Neural cell (in vitro differentiated cells): ENCODE data around the gene STPG2. TPM values are rescaled to one million over a fixed set of nuclear protein-coding genes. Genes with fewer than 3 reads are reported as not detected.

Source experiments
- H2AFZ ChIP-seq: fragments of 200-600, 300-800 bp; sonication (generic), shearing (Covaris generic); 2 replicates; pipeline ENCODE4 v1.6.0; 2014; ENCODE audit warnings: low read depth, mild to moderate bottlenecking, antibody characterized with exemption, low read length, moderate library complexity
- H3F3A ChIP-seq: fragments of 200-600 bp; shearing (Covaris generic); 2 replicates; pipeline ENCODE4 v1.6.1; 2016; ENCODE audit warnings: mild to moderate bottlenecking, moderate library complexity, mixed read lengths, antibody characterized with exemption, low read length; ENCODE audit not compliant: insufficient read depth, poor library complexity, severe bottlenecking
- H3K27ac ChIP-seq: fragments of 200-600, 300-800 bp; sonication (generic), shearing (Covaris generic); 2 replicates; pipeline ENCODE4 v1.5.1; 2014; ENCODE audit warnings: mild to moderate bottlenecking, low read length, moderate library complexity
- H3K27me3 ChIP-seq: fragments of 300-800, 200-600 bp; sonication (generic), shearing (Covaris generic); 2 replicates; pipeline ENCODE4 v1.6.0; 2014; ENCODE audit warnings: mild to moderate bottlenecking, low read depth, low read length, moderate library complexity; ENCODE audit not compliant: insufficient read depth
- H3K36me3 ChIP-seq: fragments of 300-800, 200-600 bp; sonication (generic), shearing (Covaris generic); 2 replicates; pipeline ENCODE4 v1.5.1; 2014; ENCODE audit warnings: mild to moderate bottlenecking, antibody characterized with exemption, low read length, moderate library complexity; ENCODE audit not compliant: insufficient read depth
- H3K4me2 ChIP-seq: fragments of 300-800, 200-600 bp; sonication (generic), shearing (Covaris generic); 2 replicates; pipeline ENCODE4 v1.6.0; 2014; ENCODE audit warnings: mild to moderate bottlenecking, low read length
- H3K4me3 ChIP-seq: fragments of 300-800, 200-600 bp; sonication (generic), shearing (Covaris generic); 2 replicates; pipeline ENCODE4 v1.5.1; 2014; ENCODE audit warnings: mild to moderate bottlenecking, low read length, moderate library complexity
- H3K79me2 ChIP-seq: fragments of 200-600 bp; shearing (Covaris generic); replicated peaks from 2 replicates; pipeline ENCODE4 v1.6.0; 2014; ENCODE audit warnings: mild to moderate bottlenecking, low read length, moderate library complexity; ENCODE audit not compliant: insufficient read depth
- H3K9ac ChIP-seq: fragments of 300-800, 200-600 bp; sonication (generic), shearing (Covaris generic); 2 replicates; pipeline ENCODE4 v1.6.1; 2016; ENCODE audit warnings: mild to moderate bottlenecking, low read length, mixed read lengths
- H3K9me2 ChIP-seq: fragments of 200-600 bp; shearing (Covaris generic); 2 replicates; pipeline ENCODE4 v1.6.1; 2016; ENCODE audit warnings: mild to moderate bottlenecking, low read length, mixed read lengths; ENCODE audit not compliant: insufficient read depth
- H3K9me3 ChIP-seq: fragments of 200-600, 300-800 bp; sonication (generic), shearing (Covaris generic); 2 replicates; pipeline ENCODE4 v1.6.1; 2016; ENCODE audit warnings: mild to moderate bottlenecking, mixed run types, low read length, moderate library complexity, mixed read lengths
- H4K20me1 ChIP-seq: fragments of 200-600 bp; shearing (Covaris generic); 2 replicates; pipeline ENCODE4 v1.6.1; 2016; ENCODE audit warnings: mild to moderate bottlenecking, mixed run types; ENCODE audit not compliant: insufficient read depth
- CTCF ChIP-seq: fragments of 450-650 bp; IDR thresholded peaks from 2 replicates; pipeline ENCODE4 v1.5.1; 2014; ENCODE audit warnings: antibody characterized with exemption, mild to moderate bottlenecking, moderate library complexity; ENCODE audit not compliant: poor library complexity, severe bottlenecking
- EP300 ChIP-seq: fragments of 450-650 bp; conservative IDR thresholded peaks from 2 replicates; pipeline ENCODE4 v1.6.1; 2014; ENCODE audit warnings: antibody characterized with exemption, mild to moderate bottlenecking, moderate library complexity; ENCODE audit not compliant: poor library complexity, severe bottlenecking
- EZH2 ChIP-seq: fragments of 200-600, 300-800 bp; shearing (Covaris generic), sonication (generic); IDR thresholded peaks from 2 replicates; pipeline ENCODE4 v1.6.1; 2014; ENCODE audit warnings: antibody characterized with exemption, low read length, borderline replicate concordance, mild to moderate bottlenecking; ENCODE audit not compliant: insufficient read depth, poor library complexity, severe bottlenecking
- MXI1 ChIP-seq: fragments of 450-650 bp; conservative IDR thresholded peaks from 2 replicates; pipeline ENCODE4 v1.6.1; 2014; ENCODE audit warnings: antibody characterized with exemption, mild to moderate bottlenecking; ENCODE audit not compliant: poor library complexity, severe bottlenecking
- POLR2AphosphoS5 ChIP-seq: IDR thresholded peaks from 2 replicates; pipeline ENCODE4 v1.6.1; 2012
- RAD21 ChIP-seq: fragments of 450-650 bp; conservative IDR thresholded peaks from 2 replicates; pipeline ENCODE4 v1.6.1; 2014; ENCODE audit warnings: antibody characterized with exemption, mild to moderate bottlenecking, moderate library complexity
- REST ChIP-seq: IDR thresholded peaks from 2 replicates; pipeline ENCODE4 v1.6.1; 2012; ENCODE audit warnings: borderline replicate concordance
- SMC3 ChIP-seq: fragments of 450-650 bp; conservative IDR thresholded peaks from 2 replicates; pipeline ENCODE4 v1.6.1; 2014; ENCODE audit warnings: antibody characterized with exemption, mild to moderate bottlenecking, moderate library complexity; ENCODE audit not compliant: poor library complexity
- TAF1 ChIP-seq: IDR thresholded peaks from 2 replicates; pipeline ENCODE4 v1.6.1; 2012; ENCODE audit warnings: low read depth
- polyA plus RNA-seq: library from polyadenylated mRNA; depleted of rRNA; stranded (reverse); fragments of >200 nt; gene quantifications from 2 replicates; pipeline ENCODE4 v1.2.3, GENCODE V29; 2014

STPG2 gene
- polyA plus RNA-seq, 1 donor from 2014 or later, result not detected

- H3K27ac ChIP-seq, result no peak overlapping the region
- H3F3A ChIP-seq, result no peaks in the 10 kb centered on the region
- H3K27me3 ChIP-seq, result no peaks in the 10 kb centered on the region
- no peaks in the 10 kb centered on the region for H3K9me2 ChIP-seq
- no peak overlapping the region for H3K4me2 ChIP-seq
- no peaks in the 10 kb centered on the region for H3K79me2 ChIP-seq
- H2AFZ ChIP-seq, result no peak overlapping the region
- TF ChIP-seq EZH2, result no peak
- no peak for TF ChIP-seq RAD21
- no peak for TF ChIP-seq EP300
- TF ChIP-seq POLR2AphosphoS5, result no peak
- TF ChIP-seq SMC3, result no peak
- no peak for TF ChIP-seq TAF1
- TF ChIP-seq MXI1, result no peak
- no peak for TF ChIP-seq REST
- no peak for TF ChIP-seq CTCF
- H3K9me3 ChIP-seq, result no peaks in the 10 kb centered on the region
- no peaks in the 10 kb centered on the region for H4K20me1 ChIP-seq
- no peak overlapping the region for H3K9ac ChIP-seq
- H3K4me3 ChIP-seq, result no peak overlapping the region
- no peaks in the 10 kb centered on the region for H3K36me3 ChIP-seq
Measured at GRCh38 chr4:97531351-97531750, 611.9 kb downstream of the STPG2 start.

GRCh38 chr4:97530676-97531075, 612.6 kb downstream of the STPG2 start:
- no peaks in the 10 kb centered on the region for H3K79me2 ChIP-seq
- no peaks in the 10 kb centered on the region for H3K9me2 ChIP-seq
- H2AFZ ChIP-seq, result no peak overlapping the region
- no peaks in the 10 kb centered on the region for H4K20me1 ChIP-seq
- H3K27ac ChIP-seq, result no peak overlapping the region
- no peak overlapping the region for H3K9ac ChIP-seq
- H3F3A ChIP-seq, result no peaks in the 10 kb centered on the region
- H3K4me2 ChIP-seq, result no peak overlapping the region
- TF ChIP-seq RAD21 (no peak), TAF1 (no peak), EP300 (no peak), CTCF (no peak), POLR2AphosphoS5 (no peak), SMC3 (no peak), EZH2 (no peak), MXI1 (no peak), REST (no peak)
- no peaks in the 10 kb centered on the region for H3K9me3 ChIP-seq
- H3K27me3 ChIP-seq, result no peaks in the 10 kb centered on the region
- no peaks in the 10 kb centered on the region for H3K36me3 ChIP-seq
- no peak overlapping the region for H3K4me3 ChIP-seq
